IgD-negative memory B cell (primary cell): ENCODE results near the gene ADPRS. TPM values are rescaled to one million over a fixed set of nuclear protein-coding genes. Genes with fewer than 3 reads are reported as not detected.

ENCODE experiments used
- H3K27ac Mint-ChIP-seq, 3 donors: one replicate each; pipeline ENCODE4 v1.8.0; 2020 to 2022; ENCODE audit warnings: mild to moderate bottlenecking in 3 of 3, mixed read lengths in 3 of 3, moderate library complexity in 1 of 3
- H3K27me3 Mint-ChIP-seq: one replicate; pipeline ENCODE4 v1.8.0; 2021; ENCODE audit warnings: mixed read lengths
- H3K36me3 Mint-ChIP-seq: one replicate; pipeline ENCODE4 v1.8.0; 2020; ENCODE audit warnings: mild to moderate bottlenecking, mixed read lengths
- H3K4me1 Mint-ChIP-seq, 3 donors: one replicate each; pipeline ENCODE4 v1.8.0; 2020 to 2022; ENCODE audit warnings: mixed read lengths in 3 of 3, mild to moderate bottlenecking in 1 of 3
- H3K4me3 Mint-ChIP-seq, 4 donors: one replicate each; pipeline ENCODE4 v1.8.0; 2020 to 2022; ENCODE audit warnings: mild to moderate bottlenecking in 4 of 4, mixed read lengths in 4 of 4, moderate library complexity in 3 of 4
- H3K9me3 Mint-ChIP-seq, 3 donors: one replicate each; pipeline ENCODE4 v1.8.0; 2020 to 2021; ENCODE audit warnings: mixed read lengths in 3 of 3, mild to moderate bottlenecking in 1 of 3
- polyA plus RNA-seq: library from polyadenylated mRNA; unstranded; fragments of 300-500 nt; fragmentation: Illumina TruSeq; gene quantifications from one replicate; pipeline ENCODE4 v1.2.3, GENCODE V29; 2021

The ADPRS gene
- polyA plus RNA-seq, 1 donor from 2014 or later, result 29.7 TPM

GRCh38 chr1:36094621-36095061 is 5.9 kb downstream of the ADPRS start:
- H3K27me3 Mint-ChIP-seq, result no peaks in the 10 kb centered on the region
- peaks cover 1 to 4% (median 2%) of the 10 kb centered on the region in 3 donors for H3K4me1 Mint-ChIP-seq

GRCh38 chr1:36095760-36096405 is 7.2 kb downstream of the ADPRS start:
- H3K27ac Mint-ChIP-seq, result peak overlapping the region in 1 of 3 donors; percentile 21
- no peaks in the 10 kb centered on the region for H3K36me3 Mint-ChIP-seq
- no peak overlapping the region for H3K4me3 Mint-ChIP-seq
- H3K4me1 Mint-ChIP-seq, result peaks cover 0 to 2% (median 0%) of the 10 kb centered on the region in 3 donors
- H3K27me3 Mint-ChIP-seq, result no peaks in the 10 kb centered on the region
- H3K9me3 Mint-ChIP-seq, result no peaks in the 10 kb centered on the region

More at GRCh38 chr1:36094621-36095061, 5.9 kb downstream of the ADPRS start:
- no peaks in the 10 kb centered on the region for H3K36me3 Mint-ChIP-seq
- no peaks in the 10 kb centered on the region for H3K9me3 Mint-ChIP-seq
- H3K4me3 Mint-ChIP-seq, result no peak overlapping the region
- H3K27ac Mint-ChIP-seq, result no peak overlapping the region

- Mint-ChIP-seq H3K27me3 (no peaks in the 10 kb centered on the region), H3K27ac (peak overlapping the region in 1 of 3 donors; percentile 67), H3K4me1 (peaks cover 0 to 2% (median 0%) of the 10 kb centered on the region in 3 donors), H3K36me3 (no peaks in the 10 kb centered on the region), H3K4me3 (no peak overlapping the region), H3K9me3 (no peaks in the 10 kb centered on the region)
These were observed 8.1 kb downstream of the ADPRS start for GRCh38 chr1:36096500-36097432.

- Mint-ChIP-seq H3K4me3 (no peak overlapping the region), H3K4me1 (peaks cover 0 to 2% (median 0%) of the 10 kb centered on the region in 3 donors), H3K27ac (peak overlapping the region in 1 of 3 donors; percentile 80), H3K9me3 (no peaks in the 10 kb centered on the region), H3K27me3 (no peaks in the 10 kb centered on the region), H3K36me3 (no peaks in the 10 kb centered on the region)
These were observed 9.2 kb downstream of the ADPRS start for GRCh38 chr1:36097693-36098585.

- H3K27ac Mint-ChIP-seq, result no peak overlapping the region
- no peak overlapping the region for H3K4me3 Mint-ChIP-seq
- no peaks in the 10 kb centered on the region for H3K36me3 Mint-ChIP-seq
- no peaks in the 10 kb centered on the region for H3K9me3 Mint-ChIP-seq
- H3K27me3 Mint-ChIP-seq, result no peaks in the 10 kb centered on the region
- peaks cover 0 to 2% (median 0%) of the 10 kb centered on the region in 3 donors for H3K4me1 Mint-ChIP-seq
These were observed 10.1 kb downstream of the ADPRS start for GRCh38 chr1:36098650-36099365.

GRCh38 chr1:36099681-36100341 is 11.1 kb downstream of the ADPRS start:
- H3K4me1 Mint-ChIP-seq, result peaks cover 0 to 2% (median 0%) of the 10 kb centered on the region in 3 donors
- no peak overlapping the region for H3K4me3 Mint-ChIP-seq
- no peaks in the 10 kb centered on the region for H3K36me3 Mint-ChIP-seq
- no peaks in the 10 kb centered on the region for H3K27me3 Mint-ChIP-seq
- H3K27ac Mint-ChIP-seq, result no peak overlapping the region
- no peaks in the 10 kb centered on the region for H3K9me3 Mint-ChIP-seq

- no peaks in the 10 kb centered on the region for H3K27me3 Mint-ChIP-seq
- H3K36me3 Mint-ChIP-seq, result no peaks in the 10 kb centered on the region
- H3K4me3 Mint-ChIP-seq, result no peak overlapping the region
- H3K4me1 Mint-ChIP-seq, result peaks cover 0 to 2% (median 0%) of the 10 kb centered on the region in 3 donors
- H3K9me3 Mint-ChIP-seq, result no peaks in the 10 kb centered on the region
- peak overlapping the region in 1 of 3 donors; percentile 35 for H3K27ac Mint-ChIP-seq
These were observed 11.7 kb downstream of the ADPRS start for GRCh38 chr1:36100376-36100775.

GRCh38 chr1:36101546-36101945 is 12.9 kb downstream of the ADPRS start:
- no peaks in the 10 kb centered on the region for H3K9me3 Mint-ChIP-seq
- H3K27me3 Mint-ChIP-seq, result no peaks in the 10 kb centered on the region
- no peaks in the 10 kb centered on the region for H3K36me3 Mint-ChIP-seq
- H3K4me1 Mint-ChIP-seq, result peaks cover 0 to 2% (median 0%) of the 10 kb centered on the region in 3 donors
- H3K4me3 Mint-ChIP-seq, result no peak overlapping the region
- H3K27ac Mint-ChIP-seq, result no peak overlapping the region

- H3K27ac Mint-ChIP-seq, result no peak overlapping the region
- H3K27me3 Mint-ChIP-seq, result no peaks in the 10 kb centered on the region
- no peaks in the 10 kb centered on the region for H3K36me3 Mint-ChIP-seq
- H3K4me1 Mint-ChIP-seq, result no peaks in the 10 kb centered on the region
- H3K4me3 Mint-ChIP-seq, result no peak overlapping the region
- H3K9me3 Mint-ChIP-seq, result no peaks in the 10 kb centered on the region
These were observed 17.6 kb downstream of the ADPRS start for GRCh38 chr1:36106269-36106668.

- H3K9me3 Mint-ChIP-seq, result no peaks in the 10 kb centered on the region
- no peaks in the 10 kb centered on the region for H3K36me3 Mint-ChIP-seq
- no peaks in the 10 kb centered on the region for H3K4me1 Mint-ChIP-seq
- H3K27ac Mint-ChIP-seq, result peak overlapping the region in 1 of 3 donors; percentile 41
- no peak overlapping the region for H3K4me3 Mint-ChIP-seq
- H3K27me3 Mint-ChIP-seq, result no peaks in the 10 kb centered on the region
These were observed 18.7 kb downstream of the ADPRS start for GRCh38 chr1:36107394-36107793.

GRCh38 chr1:36108314-36108713 is 19.6 kb downstream of the ADPRS start:
- H3K27ac Mint-ChIP-seq, result no peak overlapping the region

GRCh38 chr1:36109041-36109679 is 20.5 kb downstream of the ADPRS start:
- no peaks in the 10 kb centered on the region for H3K9me3 Mint-ChIP-seq
- no peaks in the 10 kb centered on the region for H3K27me3 Mint-ChIP-seq
- no peaks in the 10 kb centered on the region for H3K4me1 Mint-ChIP-seq
- H3K27ac Mint-ChIP-seq, result no peak overlapping the region
- no peaks in the 10 kb centered on the region for H3K36me3 Mint-ChIP-seq
- H3K4me3 Mint-ChIP-seq, result no peak overlapping the region

More at GRCh38 chr1:36108314-36108713, 19.6 kb downstream of the ADPRS start:
- Mint-ChIP-seq H3K4me3 (no peak overlapping the region), H3K9me3 (no peaks in the 10 kb centered on the region), H3K36me3 (no peaks in the 10 kb centered on the region), H3K27me3 (no peaks in the 10 kb centered on the region), H3K4me1 (no peaks in the 10 kb centered on the region)

GRCh38 chr1:36111151-36111550 is 22.5 kb downstream of the ADPRS start:
- Mint-ChIP-seq H3K4me1 (no peaks in the 10 kb centered on the region), H3K27me3 (no peaks in the 10 kb centered on the region), H3K36me3 (no peaks in the 10 kb centered on the region), H3K27ac (peak overlapping the region in 1 of 3 donors; percentile 44), H3K9me3 (no peaks in the 10 kb centered on the region), H3K4me3 (peak overlapping the region in 1 of 4 donors; percentile 67)
